ENCODE data around the gene SEPTIN10.
"Not testable (repeated sequence)": the region's sequence is repeated elsewhere in the genome, so short reads cannot be mapped to it uniquely, and the experiment has no call there.

The SEPTIN10 gene

DNA sequence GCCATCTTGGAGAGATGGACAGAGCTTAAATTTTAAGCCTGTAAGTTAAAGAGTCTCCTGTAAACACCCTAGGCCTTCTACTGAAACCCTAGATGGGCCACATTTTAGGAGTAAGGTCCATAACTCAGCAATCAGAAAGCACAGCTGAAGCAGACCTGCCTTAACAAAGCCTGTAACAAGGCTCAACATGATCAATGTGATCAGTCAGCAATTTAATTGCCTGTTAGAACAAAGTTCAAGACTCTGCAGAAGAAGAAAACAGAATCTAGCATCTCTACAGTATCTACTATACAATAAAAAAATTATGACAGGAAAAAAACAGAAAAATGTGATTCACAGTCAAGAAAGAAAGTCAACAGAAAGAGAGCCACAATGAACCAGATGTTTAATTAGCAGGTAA, 27.1 kb downstream of the SEPTIN10 start:
- H3K27ac ChIP-seq = no peak overlapping the region
- no peak overlapping the region for H3K4me3 ChIP-seq (IDR thresholded peaks at IDR 0.05; ENCODE audit: insufficient read depth, low read depth, low read length)
- no peaks in the 10 kb centered on the region for H3K27me3 ChIP-seq (ENCODE audit: insufficient read depth, low read depth)
- no peak overlapping the region for H3K9ac ChIP-seq
- no peaks in the 10 kb centered on the region for H3K36me3 ChIP-seq (ENCODE audit: insufficient read depth)
- TF ChIP-seq, protein P1, sequence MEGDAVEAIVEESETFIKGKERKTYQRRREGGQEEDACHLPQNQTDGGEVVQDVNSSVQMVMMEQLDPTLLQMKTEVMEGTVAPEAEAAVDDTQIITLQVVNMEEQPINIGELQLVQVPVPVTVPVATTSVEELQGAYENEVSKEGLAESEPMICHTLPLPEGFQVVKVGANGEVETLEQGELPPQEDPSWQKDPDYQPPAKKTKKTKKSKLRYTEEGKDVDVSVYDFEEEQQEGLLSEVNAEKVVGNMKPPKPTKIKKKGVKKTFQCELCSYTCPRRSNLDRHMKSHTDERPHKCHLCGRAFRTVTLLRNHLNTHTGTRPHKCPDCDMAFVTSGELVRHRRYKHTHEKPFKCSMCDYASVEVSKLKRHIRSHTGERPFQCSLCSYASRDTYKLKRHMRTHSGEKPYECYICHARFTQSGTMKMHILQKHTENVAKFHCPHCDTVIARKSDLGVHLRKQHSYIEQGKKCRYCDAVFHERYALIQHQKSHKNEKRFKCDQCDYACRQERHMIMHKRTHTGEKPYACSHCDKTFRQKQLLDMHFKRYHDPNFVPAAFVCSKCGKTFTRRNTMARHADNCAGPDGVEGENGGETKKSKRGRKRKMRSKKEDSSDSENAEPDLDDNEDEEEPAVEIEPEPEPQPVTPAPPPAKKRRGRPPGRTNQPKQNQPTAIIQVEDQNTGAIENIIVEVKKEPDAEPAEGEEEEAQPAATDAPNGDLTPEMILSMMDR (conservative IDR thresholded peaks at IDR 0.05; ENCODE audit: low read depth, low read length) = no peak
- H4K20me1 ChIP-seq (ENCODE audit: insufficient read depth) = no peaks in the 10 kb centered on the region
- no peaks in the 10 kb centered on the region for H3K4me1 ChIP-seq (ENCODE audit: low read depth, poor library complexity, severe bottlenecking)
- no peak overlapping the region for H2AFZ ChIP-seq (ENCODE audit: low read depth)
- H3K4me2 ChIP-seq = no peak overlapping the region
- H3K79me2 ChIP-seq (ENCODE audit: insufficient read depth, low read depth) = no peaks in the 10 kb centered on the region

DNA sequence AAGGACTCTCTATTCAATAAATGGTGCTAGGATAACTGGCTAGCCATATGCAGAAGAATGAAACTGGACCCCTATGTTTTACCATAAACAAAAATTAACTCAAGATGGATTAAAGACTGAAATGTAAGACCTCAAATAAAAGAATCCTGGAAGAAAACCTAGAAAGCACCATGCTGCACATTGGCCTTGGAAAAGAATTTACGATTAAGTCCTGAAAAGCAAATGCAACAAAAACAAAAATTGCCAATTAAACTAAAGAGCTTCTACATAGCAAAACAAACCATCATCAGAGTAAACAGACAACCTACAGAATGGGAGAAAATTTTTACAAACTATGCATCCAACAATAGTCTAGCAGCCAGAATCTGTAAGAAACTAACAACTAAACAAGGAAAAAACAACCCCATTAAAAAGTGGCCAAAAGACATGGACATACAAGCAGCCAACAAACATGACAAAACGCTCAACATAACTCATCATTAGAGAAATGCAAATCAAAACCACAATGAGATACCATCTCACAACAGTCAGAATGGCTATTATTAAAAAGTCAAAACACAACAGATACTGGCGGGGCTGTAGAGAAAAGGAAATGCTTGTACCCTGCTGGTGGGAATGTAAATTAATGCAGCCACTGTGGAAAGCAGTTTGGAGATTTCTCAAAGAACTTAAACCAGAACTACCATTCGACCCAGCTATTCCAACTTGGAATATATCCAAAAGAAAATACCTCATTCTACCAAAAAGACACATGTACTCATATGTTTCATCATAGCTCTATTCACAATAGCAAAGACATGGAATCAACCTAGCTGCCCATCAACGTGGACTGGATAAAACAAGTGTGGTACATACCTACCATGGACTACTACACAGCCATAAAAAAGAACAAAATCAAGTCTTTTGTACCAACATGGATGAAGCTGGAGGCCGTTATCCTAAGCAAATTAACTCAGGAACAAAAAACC, 30.6 kb downstream of the SEPTIN10 start:
- H3K36me3 ChIP-seq (ENCODE audit: insufficient read depth) = no peaks in the 10 kb centered on the region

DNA sequence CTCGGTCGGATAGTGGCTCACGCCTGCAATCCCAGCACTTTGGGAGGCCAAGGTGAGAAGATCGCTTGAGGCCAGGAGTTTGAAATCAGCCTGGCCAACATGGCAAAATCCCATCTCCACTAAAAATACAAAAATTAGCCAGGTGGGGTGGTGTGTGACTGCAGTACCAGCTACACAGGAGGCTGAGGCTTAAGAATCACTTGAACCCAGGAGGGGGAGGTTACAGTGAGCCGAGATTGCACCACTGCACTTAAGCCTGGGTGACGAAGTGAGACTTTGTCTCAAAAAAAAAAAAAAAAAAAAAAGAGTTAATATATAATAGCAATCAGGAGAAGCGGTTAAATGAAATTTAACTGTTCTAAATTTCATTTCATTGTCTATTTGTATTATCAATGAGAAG, 36.1 kb downstream of the SEPTIN10 start:
- H2AFZ ChIP-seq (ENCODE audit: low read depth); H3K4me1 ChIP-seq (ENCODE audit: low read depth, poor library complexity, severe bottlenecking); H4K20me1 ChIP-seq (ENCODE audit: insufficient read depth); H3K4me3 ChIP-seq (IDR thresholded peaks at IDR 0.05; ENCODE audit: insufficient read depth, low read depth, low read length); H3K4me2 ChIP-seq; H3K27me3 ChIP-seq (ENCODE audit: insufficient read depth, low read depth); H3K9ac ChIP-seq; H3K36me3 ChIP-seq (ENCODE audit: insufficient read depth); H3K27ac ChIP-seq; H3K79me2 ChIP-seq (ENCODE audit: insufficient read depth, low read depth): not testable (repeated sequence)

More for the DNA sequence above, 30.6 kb downstream of the SEPTIN10 start:
- H3K4me1 ChIP-seq (ENCODE audit: low read depth, poor library complexity, severe bottlenecking) = no peaks in the 10 kb centered on the region
- no peak overlapping the region for H3K27ac ChIP-seq
- H3K9ac ChIP-seq = no peak overlapping the region
- H4K20me1 ChIP-seq (ENCODE audit: insufficient read depth) = no peaks in the 10 kb centered on the region
- no peaks in the 10 kb centered on the region for H3K79me2 ChIP-seq (ENCODE audit: insufficient read depth, low read depth)
- TF ChIP-seq, protein P1 (conservative IDR thresholded peaks at IDR 0.05; ENCODE audit: low read depth, low read length) = no peak
- no peak overlapping the region for H3K4me2 ChIP-seq
- no peaks in the 10 kb centered on the region for H3K27me3 ChIP-seq (ENCODE audit: insufficient read depth, low read depth)
- H3K4me3 ChIP-seq (IDR thresholded peaks at IDR 0.05; ENCODE audit: insufficient read depth, low read depth, low read length) = no peak overlapping the region
- H2AFZ ChIP-seq (ENCODE audit: low read depth) = no peak overlapping the region

DNA sequence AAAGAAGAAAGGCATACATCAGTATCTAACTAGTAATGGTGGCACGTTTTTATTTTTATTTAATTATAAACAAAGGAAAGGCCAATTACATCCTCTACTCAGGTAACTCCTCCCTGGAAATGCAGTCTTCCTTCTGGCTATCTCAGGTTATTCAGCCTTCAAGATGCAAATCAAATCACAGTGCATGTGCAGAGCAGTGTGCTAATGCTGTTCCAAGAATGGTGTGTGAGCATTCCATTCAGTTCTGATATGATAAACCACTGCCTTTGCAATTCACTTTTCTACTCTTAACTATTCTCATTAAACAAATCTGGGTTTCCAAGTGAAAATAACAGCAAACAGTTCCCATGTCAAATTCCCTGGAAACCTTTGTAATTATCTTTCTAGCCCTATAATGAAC, 38.4 kb downstream of the SEPTIN10 start:
- Histone ChIP-seq H3K27ac (no peak overlapping the region), H3K4me3 (IDR thresholded peaks at IDR 0.05; ENCODE audit: insufficient read depth, low read depth, low read length) (no peak overlapping the region), H3K27me3 (ENCODE audit: insufficient read depth, low read depth) (no peaks in the 10 kb centered on the region), H2AFZ (ENCODE audit: low read depth) (no peak overlapping the region), H3K4me2 (no peak overlapping the region), H4K20me1 (ENCODE audit: insufficient read depth) (no peaks in the 10 kb centered on the region), H3K9ac (no peak overlapping the region), H3K36me3 (ENCODE audit: insufficient read depth) (no peaks in the 10 kb centered on the region), H3K4me1 (ENCODE audit: low read depth, poor library complexity, severe bottlenecking) (no peaks in the 10 kb centered on the region), H3K79me2 (ENCODE audit: insufficient read depth, low read depth) (no peaks in the 10 kb centered on the region)
- TF ChIP-seq, protein P1 (conservative IDR thresholded peaks at IDR 0.05; ENCODE audit: low read depth, low read length) = no peak

DNA sequence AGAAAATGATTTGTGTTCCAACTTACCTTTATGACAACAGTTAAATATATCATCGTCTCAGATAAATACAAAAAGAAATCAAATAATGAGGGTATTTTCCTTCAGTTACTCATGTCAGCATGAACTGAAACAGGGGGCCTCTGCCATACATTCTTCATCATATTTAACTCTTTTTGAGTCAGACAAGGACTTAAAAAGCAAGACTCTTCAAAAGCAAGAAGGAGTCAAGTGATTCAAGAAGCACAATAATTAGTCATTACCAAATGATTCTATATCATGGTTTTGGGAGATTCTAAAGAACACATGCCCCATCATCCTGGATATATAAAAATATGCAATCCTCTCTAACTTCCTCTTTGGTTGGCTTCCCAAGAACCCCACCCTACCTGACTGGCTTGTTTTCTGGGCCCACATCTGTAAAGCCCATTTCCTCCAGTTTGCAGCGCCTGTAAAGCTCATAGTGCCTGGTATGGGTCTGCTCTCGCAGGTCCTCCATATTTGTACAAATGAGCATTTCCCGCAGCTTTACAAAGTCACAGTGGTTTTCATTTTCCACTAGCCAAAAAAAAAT, 49.7 kb downstream of the SEPTIN10 start:
- H3K27me3 ChIP-seq (ENCODE audit: insufficient read depth, low read depth) = no peaks in the 10 kb centered on the region
- H4K20me1 ChIP-seq (ENCODE audit: insufficient read depth) = no peaks in the 10 kb centered on the region
- H3K4me2 ChIP-seq = no peak overlapping the region
- H3K4me3 ChIP-seq (IDR thresholded peaks at IDR 0.05; ENCODE audit: insufficient read depth, low read depth, low read length) = no peak overlapping the region
- H3K4me1 ChIP-seq (ENCODE audit: low read depth, poor library complexity, severe bottlenecking) = no peaks in the 10 kb centered on the region
- no peaks in the 10 kb centered on the region for H3K79me2 ChIP-seq (ENCODE audit: insufficient read depth, low read depth)
- no peak overlapping the region for H3K9ac ChIP-seq
- TF ChIP-seq, protein P1 (conservative IDR thresholded peaks at IDR 0.05; ENCODE audit: low read depth, low read length) = no peak
- no peak overlapping the region for H2AFZ ChIP-seq (ENCODE audit: low read depth)
- no peaks in the 10 kb centered on the region for H3K36me3 ChIP-seq (ENCODE audit: insufficient read depth)
- H3K27ac ChIP-seq = no peak overlapping the region
